IMR-90 (cell line): ENCODE measurements around the gene IL36A. TPM values are rescaled to one million over a fixed set of nuclear protein-coding genes. Genes with fewer than 3 reads are reported as not detected.

Source experiments
- ATAC-seq: fragments of 200-7000 bp; cut with Tn5 transposase; 2 replicates; pipeline ENCODE4 v1.9.1; 2020; ENCODE audit warnings: low read depth, mild to moderate bottlenecking, moderate library complexity
- BruUV-seq: library from RNA; stranded (reverse); fragments of 400-500 nt; replicated peaks from 2 replicates; lab custom pipeline; 2021; lab: Mats Ljungman, UMichigan
- CTCF ChIA-PET: fragments of 300-600 bp; formaldehyde crosslinking; extraction: SDS; loops from one replicate; lab custom pipeline; 2021; ENCODE audit warnings: antibody characterized with exemption; lab: Yijun Ruan, JAX
- POLR2A ChIA-PET: fragments of 300-600 bp; sonication (Branson Sonifier 250); formaldehyde crosslinking; loops from one replicate; lab custom pipeline; 2022; ENCODE audit warnings: antibody characterized with exemption; ENCODE audit not compliant: unreplicated experiment; lab: Charles Lee
- DNase-seq: peaks from one replicate; pipeline ENCODE4 v3.0.0; 2013
- H2AFZ ChIP-seq: replicated peaks from 2 replicates; pipeline ENCODE3; 2013; ENCODE audit warnings: low read length, mild to moderate bottlenecking; ENCODE audit not compliant: poor library complexity
- H2AK5ac ChIP-seq: 2 replicates; pipeline ENCODE4 v1.6.1; 2013; ENCODE audit warnings: low read depth, low read length, inconsistent platforms
- H2AK9ac ChIP-seq: replicated peaks from 2 replicates; pipeline ENCODE3; 2013; ENCODE audit warnings: mild to moderate bottlenecking, low read depth, low read length, moderate library complexity; ENCODE audit not compliant: poor library complexity
- H2BK120ac ChIP-seq: 2 replicates; pipeline ENCODE4 v1.6.1; 2013; ENCODE audit warnings: low read depth, low read length, inconsistent platforms
- H2BK15ac ChIP-seq: 3 replicates; pipeline ENCODE4 v1.6.1; 2013; ENCODE audit warnings: low read depth, low read length, inconsistent platforms
- H2BK20ac ChIP-seq: 2 replicates; pipeline ENCODE4 v1.6.1; 2013; ENCODE audit warnings: low read depth, mild to moderate bottlenecking, inconsistent platforms, low read length, moderate library complexity
- H2BK5ac ChIP-seq: 2 replicates; pipeline ENCODE4 v1.6.1; 2013; ENCODE audit warnings: mild to moderate bottlenecking, low read depth, low read length, inconsistent platforms; ENCODE audit not compliant: poor library complexity, severe bottlenecking
- H3K14ac ChIP-seq: replicated peaks from 2 replicates; pipeline ENCODE4 v1.6.1; 2013; ENCODE audit warnings: low read depth, low read length, inconsistent platforms
- H3K18ac ChIP-seq: 2 replicates; pipeline ENCODE4 v1.6.1; 2013; ENCODE audit warnings: low read depth, low read length, control low read depth
- H3K23ac ChIP-seq: 2 replicates; pipeline ENCODE4 v1.6.1; 2013; ENCODE audit warnings: low read depth, low read length, inconsistent platforms
- H3K27ac ChIP-seq: 2 replicates; pipeline ENCODE4 v1.5.1; 2013; ENCODE audit warnings: mild to moderate bottlenecking, control low read depth, low read length; ENCODE audit not compliant: insufficient read depth
- H3K27me3 ChIP-seq: 2 replicates; pipeline ENCODE4 v1.6.1; 2013; ENCODE audit warnings: low read length; ENCODE audit not compliant: control insufficient read depth, insufficient read depth
- H3K36me3 ChIP-seq: 2 replicates; pipeline ENCODE4 v1.6.1; 2013; ENCODE audit warnings: low read length, mixed read lengths; ENCODE audit not compliant: control insufficient read depth, insufficient read depth
- H3K4ac ChIP-seq: 2 replicates; pipeline ENCODE4 v1.6.1; 2013; ENCODE audit warnings: low read depth, low read length, inconsistent platforms
- H3K4me1 ChIP-seq: 2 replicates; pipeline ENCODE4 v1.6.1; 2013; ENCODE audit warnings: low read length, mixed read lengths; ENCODE audit not compliant: control insufficient read depth, insufficient read depth
- H3K4me2 ChIP-seq: 2 replicates; pipeline ENCODE4 v1.6.1; 2013; ENCODE audit warnings: low read depth, mild to moderate bottlenecking, control low read depth, low read length, moderate library complexity
- H3K4me3 ChIP-seq: 2 replicates; pipeline ENCODE4 v1.5.1; 2013; ENCODE audit warnings: low read depth, mild to moderate bottlenecking, control low read depth, low read length, moderate library complexity; ENCODE audit not compliant: insufficient read depth
- H3K56ac ChIP-seq: 2 replicates; pipeline ENCODE4 v1.6.1; 2013; ENCODE audit warnings: low read length, inconsistent platforms; ENCODE audit not compliant: insufficient read depth; ENCODE audit errors: extremely low read depth
- H3K79me1 ChIP-seq, 2 experiments: 2 replicates each; pipeline ENCODE4 v1.6.1; 2013; ENCODE audit warnings: low read length in 2 of 2, inconsistent platforms in 1 of 2, low read depth in 1 of 2
- H3K9ac ChIP-seq: 2 replicates; pipeline ENCODE4 v1.6.1; 2013; ENCODE audit warnings: low read depth, low read length, control low read depth
- H3K9me1 ChIP-seq: 2 replicates; pipeline ENCODE4 v1.6.1; 2013; ENCODE audit warnings: low read length, inconsistent platforms; ENCODE audit not compliant: insufficient read depth
- H3K9me3 ChIP-seq: 2 replicates; pipeline ENCODE4 v1.6.1; 2013; ENCODE audit warnings: low read length; ENCODE audit not compliant: control insufficient read depth, insufficient read depth
- H4K20me1 ChIP-seq: 2 replicates; pipeline ENCODE4 v1.6.1; 2013; ENCODE audit warnings: low read length, inconsistent platforms; ENCODE audit not compliant: insufficient read depth
- H4K5ac ChIP-seq: 2 replicates; pipeline ENCODE4 v1.6.1; 2013; ENCODE audit warnings: mild to moderate bottlenecking, low read depth, low read length, control low read depth
- H4K8ac ChIP-seq, 2 experiments: 2 replicates each; pipeline ENCODE4 v1.6.1; 2013; ENCODE audit warnings: low read depth in 2 of 2, low read length in 2 of 2, control low read depth in 1 of 2, inconsistent platforms in 1 of 2
- H4K91ac ChIP-seq: 2 replicates; pipeline ENCODE4 v1.6.1; 2013; ENCODE audit warnings: low read depth, low read length, inconsistent platforms; ENCODE audit not compliant: insufficient read depth
- BHLHE40 ChIP-seq: fragments of 150-350 bp; IDR thresholded peaks from 2 replicates; pipeline ENCODE4 v1.6.1; 2016; ENCODE audit warnings: mild to moderate bottlenecking, low read depth, low read length
- CEBPB ChIP-seq: IDR thresholded peaks from 2 replicates; pipeline ENCODE4 v1.6.1; 2012; ENCODE audit warnings: low read depth, low read length, improper control_type of control experiment
- CHD1 ChIP-seq: IDR thresholded peaks from 2 replicates; pipeline ENCODE4 v1.6.1; 2012; ENCODE audit warnings: low read depth, low read length, improper control_type of control experiment
- FOS ChIP-seq: fragments of 150-350 bp; IDR thresholded peaks from 2 replicates; pipeline ENCODE4 v1.6.1; 2016; ENCODE audit warnings: low read depth, low read length
- MAFK ChIP-seq: IDR thresholded peaks from 2 replicates; pipeline ENCODE4 v1.6.1; 2012; ENCODE audit warnings: low read depth, low read length, improper control_type of control experiment
- MXI1 ChIP-seq: IDR thresholded peaks from 2 replicates; pipeline ENCODE4 v1.6.1; 2012; ENCODE audit warnings: low read depth, mild to moderate bottlenecking, low read length, moderate library complexity, borderline replicate concordance
- NFE2L2 ChIP-seq: fragments of 150-350 bp; IDR thresholded peaks from 2 replicates; pipeline ENCODE4 v1.6.1; 2016; ENCODE audit warnings: low read depth, mild to moderate bottlenecking, low read length
- POLR2A ChIP-seq: IDR thresholded peaks from 2 replicates; pipeline ENCODE4 v1.6.1; 2012; ENCODE audit warnings: mild to moderate bottlenecking, low read depth, low read length
- RAD21 ChIP-seq: IDR thresholded peaks from 2 replicates; pipeline ENCODE4 v1.6.1; 2012; ENCODE audit warnings: low read length, improper control_type of control experiment
- SMC3 ChIP-seq: fragments of 150-350 bp; IDR thresholded peaks from 2 replicates; pipeline ENCODE4 v1.6.1; 2016; ENCODE audit warnings: low read depth, mild to moderate bottlenecking, antibody characterized with exemption, low read length, moderate library complexity
- WGBS, 2 experiments: methylation state at CpG; one replicate each; pipeline versions ENCODE4 v1.1.5 to v1.1.7; 2013; ENCODE audit warnings: missing lambda C conversion rate in 2 of 2; ENCODE audit not compliant: insufficient read length in 1 of 2; ENCODE audit errors: extremely low coverage in 2 of 2; 5-methylcytosine and 5-hydroxymethylcytosine counted together
- dilution Hi-C: fragments of 300-500 bp; cut with HindIII; formaldehyde crosslinking; loops from one replicate; pipeline ENCODE4 v1.14.3; 2018; ENCODE audit warnings: low sequenced_read_pairs; ENCODE audit not compliant: unreplicated experiment
- in situ Hi-C: fragments of 300-500 bp; cut with MboI; formaldehyde crosslinking; loops from 3 replicates; pipeline ENCODE4 v1.14.3; 2019; ENCODE audit warnings: low sequenced_read_pairs, inconsistent platforms, mixed read lengths
- intact Hi-C: fragments of 100-400 bp; cut with micrococcal nuclease; formaldehyde crosslinking; loops from 2 replicates; pipeline ENCODE4 v1.10.0; 2022
- polyA plus RNA-seq, 3 experiments: library from polyadenylated mRNA; depleted of rRNA; stranded (reverse); fragments of >200 nt; gene quantifications; 2 replicates each; pipeline ENCODE4 v1.2.3, GENCODE V29; 2012; ENCODE audit warnings: low replicate concordance in 1 of 3
- total RNA-seq: library from RNA; depleted of rRNA; stranded (reverse); fragments of >200 nt; gene quantifications from 2 replicates; pipeline ENCODE4 v1.2.3, GENCODE V29; 2012
- TF ChIP-seq, protein P1 (sequence below): conservative IDR thresholded peaks from 2 replicates; pipeline ENCODE4 v1.5.1; 2012; ENCODE audit warnings: mild to moderate bottlenecking, low read depth, low read length, improper control_type of control experiment
- TF ChIP-seq, protein P2 (sequence below): fragments of 150-350 bp; IDR thresholded peaks from 2 replicates; pipeline ENCODE4 v1.6.1; 2016; ENCODE audit warnings: low read depth, mild to moderate bottlenecking, low read length, moderate library complexity, borderline replicate concordance

The IL36A gene
- total and polyA plus RNA-seq, 2 of the 4 experiments (the other 2 are of a cell fraction): not detected

DNA sequence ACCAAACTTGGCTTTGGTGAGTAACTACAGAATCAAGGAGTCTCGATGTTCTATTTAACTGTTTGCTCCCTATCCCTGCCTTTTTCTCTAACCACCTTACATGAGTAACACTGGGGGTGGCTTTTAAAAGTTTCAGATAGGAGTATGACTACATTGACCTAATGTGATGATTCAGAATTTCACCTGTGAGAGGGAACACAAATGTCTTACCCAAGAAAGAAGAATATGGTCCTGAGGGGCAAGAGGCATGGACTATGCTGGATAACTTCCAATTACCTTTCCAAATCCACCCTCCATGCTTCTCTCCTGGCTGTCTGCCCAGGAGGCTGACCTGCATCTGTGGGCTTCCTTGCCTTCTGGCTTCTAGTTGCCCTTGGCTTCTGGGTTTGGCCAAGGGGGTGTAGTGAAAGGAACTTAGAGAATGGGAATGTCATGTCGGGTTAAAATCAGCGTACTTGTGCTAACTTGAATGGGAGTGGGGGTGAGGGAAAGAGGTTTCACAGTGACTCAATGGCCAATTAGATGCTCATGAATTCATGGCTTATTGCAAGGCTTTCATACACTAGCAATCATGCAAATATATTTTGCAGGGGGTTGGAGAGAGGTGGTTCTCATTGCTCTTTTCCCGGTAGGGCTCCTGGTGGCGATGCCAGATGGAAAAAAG lies 32.7 kb upstream of the IL36A start (continued):
- TF ChIP-seq, protein P1, sequence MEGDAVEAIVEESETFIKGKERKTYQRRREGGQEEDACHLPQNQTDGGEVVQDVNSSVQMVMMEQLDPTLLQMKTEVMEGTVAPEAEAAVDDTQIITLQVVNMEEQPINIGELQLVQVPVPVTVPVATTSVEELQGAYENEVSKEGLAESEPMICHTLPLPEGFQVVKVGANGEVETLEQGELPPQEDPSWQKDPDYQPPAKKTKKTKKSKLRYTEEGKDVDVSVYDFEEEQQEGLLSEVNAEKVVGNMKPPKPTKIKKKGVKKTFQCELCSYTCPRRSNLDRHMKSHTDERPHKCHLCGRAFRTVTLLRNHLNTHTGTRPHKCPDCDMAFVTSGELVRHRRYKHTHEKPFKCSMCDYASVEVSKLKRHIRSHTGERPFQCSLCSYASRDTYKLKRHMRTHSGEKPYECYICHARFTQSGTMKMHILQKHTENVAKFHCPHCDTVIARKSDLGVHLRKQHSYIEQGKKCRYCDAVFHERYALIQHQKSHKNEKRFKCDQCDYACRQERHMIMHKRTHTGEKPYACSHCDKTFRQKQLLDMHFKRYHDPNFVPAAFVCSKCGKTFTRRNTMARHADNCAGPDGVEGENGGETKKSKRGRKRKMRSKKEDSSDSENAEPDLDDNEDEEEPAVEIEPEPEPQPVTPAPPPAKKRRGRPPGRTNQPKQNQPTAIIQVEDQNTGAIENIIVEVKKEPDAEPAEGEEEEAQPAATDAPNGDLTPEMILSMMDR: no peak
- TF ChIP-seq MXI1: no peak
- no peak for TF ChIP-seq CHD1

DNA sequence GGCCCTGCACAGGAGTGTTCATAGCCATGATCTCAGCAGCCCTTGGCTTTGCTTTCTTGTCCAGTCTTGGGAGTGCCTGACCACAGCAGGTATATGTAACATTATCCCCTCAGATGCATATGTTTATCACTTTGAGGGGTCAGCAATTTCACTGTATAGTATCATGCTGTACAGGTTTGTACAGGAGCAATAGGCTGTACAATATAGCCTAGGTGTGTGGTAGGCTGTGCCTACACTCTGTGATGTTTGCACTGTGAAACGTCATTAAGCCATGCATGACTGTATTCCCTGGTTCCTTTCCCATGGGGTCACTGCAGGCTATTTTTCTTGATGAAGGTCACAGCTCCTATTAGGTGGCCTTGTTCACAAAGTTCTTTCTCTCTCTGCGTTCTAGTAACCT lies 32.1 kb upstream of the IL36A start:
- ChIA-PET CTCF (no interaction called here), POLR2A (no interaction called here)
- no TSS peak for BruUV-seq
- in situ Hi-C loops (no loop called here), dilution Hi-C loops (no loop called here), intact Hi-C loops (no loop called here)
- H4K5ac ChIP-seq: no peak overlapping the region
- no peaks in the 10 kb centered on the region for H3K4me1 ChIP-seq
- H2BK5ac ChIP-seq: no peak overlapping the region
- H2AK9ac ChIP-seq: no peak overlapping the region
- H3K36me3 ChIP-seq: no peaks in the 10 kb centered on the region
- H3K4me3 ChIP-seq: no peak overlapping the region
- H3K9me1 ChIP-seq: no peaks in the 10 kb centered on the region
- 0% methylated on average over 1 of the region's 2 CpGs; no CpG with 5 or more reads in 1 of the 2 experiments for WGBS, 2 experiments
- no peak overlapping the region for H2BK120ac ChIP-seq
- no peak overlapping the region for H3K27ac ChIP-seq
- no peaks in the 10 kb centered on the region for H3K79me1 ChIP-seq
- H3K4ac ChIP-seq: no peak overlapping the region
- no peak for ATAC-seq
- H4K91ac ChIP-seq: no peak overlapping the region
- H2AK5ac ChIP-seq: no peak overlapping the region
- no peak overlapping the region for H3K23ac ChIP-seq
- H3K9ac ChIP-seq: no peak overlapping the region
- H3K14ac ChIP-seq: no peak overlapping the region
- DNase-seq: no peak
- no peak overlapping the region for H3K4me2 ChIP-seq
- no peak overlapping the region for H2AFZ ChIP-seq
- no peaks in the 10 kb centered on the region for H4K20me1 ChIP-seq
- H4K8ac ChIP-seq: no peak overlapping the region
- H3K56ac ChIP-seq: no peak overlapping the region
- no peak overlapping the region for H2BK15ac ChIP-seq
- no peak overlapping the region for H2BK20ac ChIP-seq
- H3K18ac ChIP-seq: no peak overlapping the region
- peaks cover 18% of the 10 kb centered on the region for H3K27me3 ChIP-seq
- no peaks in the 10 kb centered on the region for H3K9me3 ChIP-seq
- TF ChIP-seq CEBPB (no peak), POLR2A (no peak), NFE2L2 (no peak), SMC3 (no peak), BHLHE40 (no peak), MAFK (no peak), FOS (no peak), MXI1 (no peak), CHD1 (no peak), RAD21 (no peak)
- TF ChIP-seq, protein P2, sequence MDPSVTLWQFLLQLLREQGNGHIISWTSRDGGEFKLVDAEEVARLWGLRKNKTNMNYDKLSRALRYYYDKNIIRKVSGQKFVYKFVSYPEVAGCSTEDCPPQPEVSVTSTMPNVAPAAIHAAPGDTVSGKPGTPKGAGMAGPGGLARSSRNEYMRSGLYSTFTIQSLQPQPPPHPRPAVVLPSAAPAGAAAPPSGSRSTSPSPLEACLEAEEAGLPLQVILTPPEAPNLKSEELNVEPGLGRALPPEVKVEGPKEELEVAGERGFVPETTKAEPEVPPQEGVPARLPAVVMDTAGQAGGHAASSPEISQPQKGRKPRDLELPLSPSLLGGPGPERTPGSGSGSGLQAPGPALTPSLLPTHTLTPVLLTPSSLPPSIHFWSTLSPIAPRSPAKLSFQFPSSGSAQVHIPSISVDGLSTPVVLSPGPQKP: no peak
- TF ChIP-seq, protein P1: no peak
